Activated CD4-positive, alpha-beta memory T cell treated with anti-CD3 and anti-CD28 coated beads, Interleukin-2, amount 10 ng/mL, durations not matched to agents 7 days and 5 days (primary cell): ENCODE data around the gene PARP12. TPM values are rescaled to one million over a fixed set of nuclear protein-coding genes. Genes with fewer than 3 reads are reported as not detected.
A peak's percentile ranks its signal among the peaks of the same experiment; 100 is the strongest.

Experiments used
- CTCF ChIA-PET: fragments of 350-600 bp; sonication (Branson Sonifier 250); formaldehyde crosslinking; loops from one replicate; lab custom pipeline; 2021; ENCODE audit warnings: antibody characterized with exemption, inconsistent platforms; lab: Charles Lee
- POLR2A ChIA-PET: fragments of 350-600 bp; sonication (Branson Sonifier 250); formaldehyde crosslinking; loops from one replicate; lab custom pipeline; 2021; ENCODE audit warnings: antibody characterized with exemption; lab: Charles Lee
- DNase-seq: peaks from one replicate; pipeline ENCODE4 v3.0.0-alpha.2; 2020
- H3K27ac Mint-ChIP-seq: one replicate; pipeline ENCODE4 v1.8.0; 2021; ENCODE audit warnings: mild to moderate bottlenecking, mixed read lengths
- H3K27me3 Mint-ChIP-seq: one replicate; pipeline ENCODE4 v1.8.0; 2021; ENCODE audit warnings: mixed read lengths
- H3K36me3 Mint-ChIP-seq: one replicate; pipeline ENCODE4 v1.8.0; 2021; ENCODE audit warnings: low read depth, mixed read lengths
- H3K4me1 Mint-ChIP-seq: one replicate; pipeline ENCODE4 v1.8.0; 2021; ENCODE audit warnings: mixed read lengths
- H3K4me3 Mint-ChIP-seq: one replicate; pipeline ENCODE4 v1.8.0; 2021; ENCODE audit warnings: mild to moderate bottlenecking, mixed read lengths
- H3K9me3 Mint-ChIP-seq: one replicate; pipeline ENCODE4 v1.8.0; 2021; ENCODE audit warnings: mixed read lengths
- total RNA-seq, 2 experiments: library from RNA; stranded (reverse); gene quantifications; one replicate each; pipeline ENCODE4 v1.2.3, GENCODE V29; 2021

The PARP12 gene
- total RNA-seq, 2 experiments from 2014 or later: 146 to 151 TPM

DNA sequence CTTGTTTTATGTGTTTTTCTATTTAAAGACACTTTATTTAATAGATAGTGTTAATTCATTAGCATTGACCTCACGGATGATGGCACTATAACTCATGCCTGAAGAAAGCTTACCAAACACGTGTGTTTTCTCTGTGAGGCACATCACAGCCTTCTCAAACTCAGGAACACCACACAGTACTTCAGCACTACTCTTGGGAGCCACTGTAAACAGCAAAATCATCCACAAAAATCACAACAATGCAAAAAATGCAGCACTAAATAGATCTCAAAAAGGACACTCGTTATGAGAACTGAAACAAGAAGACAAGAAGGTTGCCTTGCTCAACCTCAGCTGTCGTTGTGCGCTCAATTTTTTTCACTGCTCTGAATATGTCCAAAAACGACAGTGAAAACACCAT is 12.0 kb upstream of the PARP12 start:
- POLR2A ChIA-PET: interaction anchor here (0.8 kb wide), 1 partner anchor 14 kb away, joined by 3 read pairs; no protein-coding TSS in a partner anchor
- Mint-ChIP-seq H3K36me3 (peaks cover under 1% of the 10 kb centered on the region), H3K27ac (no peak overlapping the region), H3K27me3 (peaks cover 10% of the 10 kb centered on the region), H3K4me3 (no peak overlapping the region), H3K4me1 (no peaks in the 10 kb centered on the region), H3K9me3 (peaks cover under 1% of the 10 kb centered on the region)
- no peak for DNase-seq
- CTCF ChIA-PET: no interaction called here

DNA sequence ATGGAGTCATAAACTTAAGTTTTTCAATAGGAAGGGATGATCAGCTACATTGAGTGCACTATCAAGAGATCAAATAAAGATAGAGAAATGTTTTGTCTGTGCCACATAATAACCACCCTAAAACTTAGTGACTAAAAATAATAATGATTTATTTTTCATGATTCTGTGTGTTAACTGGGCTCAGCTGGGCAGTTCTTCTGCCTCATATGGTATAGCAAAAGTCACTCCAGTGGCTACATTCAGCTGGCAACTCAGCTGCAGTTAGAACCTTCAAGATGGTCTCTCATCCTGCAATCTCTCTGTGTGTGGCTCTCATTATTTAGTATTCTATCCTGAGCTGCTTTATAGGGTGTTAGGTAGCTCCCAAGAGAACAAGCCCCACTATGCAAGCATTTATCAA is 7.8 kb upstream of the PARP12 start:
- peaks cover 4% of the 10 kb centered on the region for H3K4me1 Mint-ChIP-seq
- ChIA-PET POLR2A (interaction anchor here (0.7 to 1.4 kb wide), 4 partner anchors 9 to 16 kb away, joined by 3 read pairs; no protein-coding TSS in a partner anchor), CTCF (no interaction called here)
- no peak for DNase-seq
- no peak overlapping the region for H3K27ac Mint-ChIP-seq
- peaks cover 15% of the 10 kb centered on the region for H3K27me3 Mint-ChIP-seq
- peaks cover 36% of the 10 kb centered on the region for H3K9me3 Mint-ChIP-seq
- no peak overlapping the region for H3K4me3 Mint-ChIP-seq
- H3K36me3 Mint-ChIP-seq: peaks cover 28% of the 10 kb centered on the region

DNA sequence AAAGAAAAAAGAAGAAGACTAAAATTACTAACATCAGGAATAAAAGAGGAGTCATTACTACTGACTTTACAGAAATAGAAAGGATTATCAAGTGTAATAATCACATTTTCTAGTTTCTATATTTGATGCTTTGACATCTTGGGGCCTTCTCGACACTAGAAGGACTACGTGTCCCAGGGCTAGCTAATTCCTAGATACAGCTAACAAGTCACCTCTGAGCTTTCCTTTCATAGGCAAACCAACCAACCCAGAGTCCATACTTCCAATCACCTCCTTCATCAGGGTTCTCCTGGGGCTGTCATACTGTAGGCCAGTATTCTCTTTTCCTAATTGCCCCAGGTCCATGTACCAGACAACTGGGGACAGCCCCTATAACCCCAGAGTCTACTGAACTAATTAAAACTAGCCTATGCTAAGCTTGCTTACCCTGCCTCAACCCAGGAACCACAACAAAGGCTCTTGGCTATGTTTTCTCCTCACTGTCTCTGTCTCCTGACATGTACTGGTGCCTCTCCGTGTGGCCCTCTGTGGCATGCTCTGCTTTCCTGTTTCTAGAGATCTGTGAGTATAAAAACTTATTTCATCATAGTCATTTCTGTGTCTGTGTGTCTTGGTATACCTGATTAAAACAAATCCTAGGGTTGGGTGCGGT is 6.7 kb upstream of the PARP12 start:
- H3K4me1 Mint-ChIP-seq: peaks cover 4% of the 10 kb centered on the region
- peaks cover 28% of the 10 kb centered on the region for H3K36me3 Mint-ChIP-seq
- H3K4me3 Mint-ChIP-seq: no peak overlapping the region
- POLR2A ChIA-PET: no interaction called here
- no peak overlapping the region for H3K27ac Mint-ChIP-seq
- peaks cover 14% of the 10 kb centered on the region for H3K27me3 Mint-ChIP-seq
- H3K9me3 Mint-ChIP-seq: peaks cover 37% of the 10 kb centered on the region
- DNase-seq: no peak
- CTCF ChIA-PET: no interaction called here

DNA sequence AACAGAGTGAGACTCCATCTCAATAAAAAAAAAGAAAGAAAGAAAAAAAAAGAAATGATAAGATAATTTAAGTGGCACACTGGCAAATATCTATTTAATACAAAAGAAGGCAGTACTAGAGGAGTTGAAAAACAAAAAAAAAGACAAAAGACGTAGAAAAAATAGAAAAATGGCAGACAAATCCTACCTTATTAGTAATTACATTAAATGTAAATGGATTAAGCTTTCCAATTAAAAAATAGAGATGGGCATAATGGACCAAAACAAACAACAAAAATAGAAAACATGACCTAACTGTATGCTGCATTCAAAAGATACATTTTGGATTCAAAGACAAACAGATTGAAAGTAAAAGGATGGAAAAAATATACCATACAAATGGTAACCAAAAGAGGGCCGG is 5.3 kb upstream of the PARP12 start:
- CTCF ChIA-PET: no interaction called here
- Mint-ChIP-seq H3K4me3 (no peak overlapping the region), H3K9me3 (peaks cover 37% of the 10 kb centered on the region), H3K4me1 (peaks cover 14% of the 10 kb centered on the region), H3K27ac (no peak overlapping the region), H3K36me3 (peaks cover 34% of the 10 kb centered on the region), H3K27me3 (peaks cover 10% of the 10 kb centered on the region)
- DNase-seq: no peak
- POLR2A ChIA-PET: no interaction called here

DNA sequence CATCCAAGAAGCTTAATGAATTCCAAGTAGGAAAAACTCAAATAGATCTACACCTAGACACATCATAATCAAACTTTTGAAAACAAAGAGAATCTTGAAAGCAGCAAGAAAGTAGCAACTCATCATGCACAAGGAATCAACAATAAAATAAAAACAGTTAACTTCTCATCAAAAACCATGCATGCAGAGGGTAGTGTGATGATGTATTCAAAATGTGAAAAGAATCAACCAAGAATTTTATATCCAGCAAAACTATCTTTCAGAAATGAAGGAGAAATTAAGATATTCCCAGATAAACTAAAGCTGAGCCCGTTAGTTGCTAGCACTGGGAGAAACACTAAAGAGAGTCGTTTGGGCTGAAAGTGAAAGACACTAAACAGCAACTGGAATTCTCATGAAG is 4.3 kb upstream of the PARP12 start:
- H3K27me3 Mint-ChIP-seq: peaks cover 8% of the 10 kb centered on the region
- CTCF ChIA-PET: no interaction called here
- no peak overlapping the region for H3K27ac Mint-ChIP-seq
- peaks cover 34% of the 10 kb centered on the region for H3K36me3 Mint-ChIP-seq
- POLR2A ChIA-PET: interaction anchor here (0.9 kb wide), 1 partner anchor 18 kb away, joined by 3 read pairs; no protein-coding TSS in a partner anchor
- H3K4me1 Mint-ChIP-seq: peaks cover 14% of the 10 kb centered on the region
- H3K9me3 Mint-ChIP-seq: peaks cover 37% of the 10 kb centered on the region
- DNase-seq: no peak
- no peak overlapping the region for H3K4me3 Mint-ChIP-seq

DNA sequence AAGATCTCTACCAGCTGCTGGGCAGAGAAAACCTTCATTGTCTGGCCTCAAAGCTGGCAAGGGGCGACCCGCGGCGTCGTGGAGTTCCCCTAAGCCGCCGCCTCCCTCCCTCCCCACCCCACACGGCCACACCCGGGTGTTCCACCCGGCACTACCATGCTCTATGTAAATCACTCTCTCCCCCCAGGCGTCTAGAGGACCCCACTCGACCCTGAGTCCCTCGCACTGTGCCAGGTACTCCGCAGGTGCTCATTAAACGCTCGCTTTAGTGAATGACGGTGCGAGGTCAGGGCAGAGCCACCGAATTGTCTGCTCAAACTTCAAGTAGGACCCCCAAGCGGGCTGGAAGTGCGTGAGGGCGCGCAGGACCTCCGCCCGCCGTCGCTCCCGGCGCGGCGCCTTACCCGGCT is 628 bp downstream of the PARP12 start:
- CTCF ChIA-PET: interaction anchor here (1.1 kb wide), 1 partner anchor 264 kb away, joined by 3 read pairs; no protein-coding TSS in a partner anchor
- H3K36me3 Mint-ChIP-seq: peaks cover 64% of the 10 kb centered on the region
- H3K27ac Mint-ChIP-seq: peak overlapping the region; percentile 82
- POLR2A ChIA-PET: interaction anchor here (0.9 to 4.8 kb wide), 17 partner anchors 8 to 415 kb away, joined by 3 to 34 read pairs (median 5); partner anchors contain the start of genes HIPK2 and KDM7A
- peak; percentile 50 for DNase-seq
- peak overlapping the region; percentile 80 for H3K4me3 Mint-ChIP-seq
- H3K27me3 Mint-ChIP-seq: peaks cover 5% of the 10 kb centered on the region
- H3K4me1 Mint-ChIP-seq: peaks cover 53% of the 10 kb centered on the region
- peaks cover 17% of the 10 kb centered on the region for H3K9me3 Mint-ChIP-seq

DNA sequence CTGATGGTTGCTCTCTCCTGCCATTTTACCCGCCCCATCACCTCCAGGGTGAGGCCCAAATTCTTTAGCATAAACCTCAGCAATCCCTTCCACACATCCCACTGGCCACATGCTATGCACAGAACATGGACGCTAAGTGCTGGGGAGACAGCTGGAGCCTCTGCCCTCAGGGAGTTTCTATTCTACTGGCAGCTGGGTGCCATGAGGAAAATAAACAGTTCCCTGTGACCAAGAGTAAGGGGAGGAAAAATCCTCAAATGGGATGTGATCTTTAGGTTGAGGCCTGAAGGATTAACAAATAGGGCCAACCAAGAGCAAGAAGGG is 1.2 kb downstream of the PARP12 start:
- H3K27me3 Mint-ChIP-seq: peaks cover 3% of the 10 kb centered on the region
- peak overlapping the region; percentile 82 for H3K27ac Mint-ChIP-seq
- DNase-seq: no peak
- peaks cover 59% of the 10 kb centered on the region for H3K4me1 Mint-ChIP-seq
- peaks cover 11% of the 10 kb centered on the region for H3K9me3 Mint-ChIP-seq
- CTCF ChIA-PET: no interaction called here
- H3K36me3 Mint-ChIP-seq: peaks cover 64% of the 10 kb centered on the region
- H3K4me3 Mint-ChIP-seq: peak overlapping the region; percentile 80
- POLR2A ChIA-PET: interaction anchor here (0.9 to 4.8 kb wide), 6 partner anchors 9 to 416 kb away, joined by 3 to 34 read pairs (median 8); partner anchors contain the start of genes HIPK2 and KDM7A

DNA sequence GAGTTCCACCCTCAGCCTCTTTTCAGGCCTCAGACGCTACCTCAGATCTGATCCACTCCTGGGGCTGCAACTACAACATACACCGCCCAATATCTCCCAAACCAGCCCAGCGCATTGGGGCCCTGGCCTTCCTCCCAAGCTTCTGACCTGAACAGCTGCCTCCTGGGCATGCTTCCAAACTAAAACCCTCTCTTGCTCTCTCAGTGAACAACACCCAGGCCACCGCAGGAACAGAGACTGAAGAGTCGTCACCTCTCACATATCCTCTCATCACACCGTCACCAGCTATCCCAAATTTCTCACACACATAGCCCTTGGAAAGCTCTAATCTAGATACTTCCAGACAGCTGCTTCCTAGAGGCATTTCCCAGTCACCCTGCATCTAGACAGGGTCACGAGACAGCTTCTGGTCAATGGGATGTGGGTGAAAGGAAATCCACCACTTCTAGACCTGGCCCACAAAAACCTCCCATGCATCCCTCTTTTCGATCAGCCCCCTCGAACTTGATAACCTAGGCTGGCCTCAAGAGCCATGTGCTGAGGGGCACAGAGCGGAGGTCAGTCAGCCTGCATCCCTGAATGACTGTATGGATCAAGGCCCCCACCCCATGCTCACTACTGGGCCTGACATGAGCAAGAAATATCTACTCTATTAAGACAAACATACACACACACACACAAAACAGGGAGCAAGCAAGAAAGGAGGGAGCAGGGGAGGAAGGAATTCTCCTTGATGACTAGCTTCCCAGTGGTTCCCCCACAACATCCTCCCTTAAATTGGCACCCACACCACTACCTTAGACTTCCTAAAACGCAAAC is 1.8 kb downstream of the PARP12 start:
- ChIA-PET POLR2A (interaction anchor here (0.9 to 4.8 kb wide), 5 partner anchors 10 to 192 kb away, joined by 3 to 34 read pairs (median 3); no protein-coding TSS in a partner anchor), CTCF (interaction anchor here (0.7 to 1.6 kb wide), 3 partner anchors 113 to 280 kb away, joined by 3 to 5 read pairs (median 3); no protein-coding TSS in a partner anchor)
- peaks cover 64% of the 10 kb centered on the region for H3K36me3 Mint-ChIP-seq
- H3K4me1 Mint-ChIP-seq: peaks cover 60% of the 10 kb centered on the region
- DNase-seq: no peak
- H3K27ac Mint-ChIP-seq: peak overlapping the region; percentile 82
- H3K4me3 Mint-ChIP-seq: peak overlapping the region; percentile 80
- H3K27me3 Mint-ChIP-seq: peaks cover 2% of the 10 kb centered on the region
- H3K9me3 Mint-ChIP-seq: peaks cover 5% of the 10 kb centered on the region

DNA sequence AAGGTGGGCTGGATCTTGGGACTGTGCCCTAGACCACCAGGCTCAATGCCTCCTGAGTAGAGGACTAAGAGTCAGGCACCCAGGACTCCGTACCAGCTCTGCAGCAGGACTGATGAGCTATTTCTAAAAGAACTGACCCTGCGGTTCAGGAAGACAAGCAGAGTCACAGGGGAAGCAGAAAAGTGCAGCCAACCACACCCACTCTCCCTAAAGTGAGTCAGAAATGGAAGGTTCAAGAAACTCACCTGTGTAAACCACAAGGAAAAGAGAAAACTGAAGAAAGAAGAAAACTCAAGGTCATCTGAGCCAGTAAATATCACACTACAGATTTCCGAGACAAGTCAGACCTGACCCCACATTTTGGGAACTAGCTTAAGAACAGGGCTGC is 2.5 kb downstream of the PARP12 start:
- peak overlapping the region; percentile 82 for H3K27ac Mint-ChIP-seq
- CTCF ChIA-PET: interaction anchor here (0.7 to 1.6 kb wide), 3 partner anchors 113 to 281 kb away, joined by 3 to 5 read pairs (median 3); no protein-coding TSS in a partner anchor
- peaks cover 67% of the 10 kb centered on the region for H3K36me3 Mint-ChIP-seq
- peak overlapping the region; percentile 80 for H3K4me3 Mint-ChIP-seq
- peaks cover 65% of the 10 kb centered on the region for H3K4me1 Mint-ChIP-seq
- no peak for DNase-seq
- POLR2A ChIA-PET: interaction anchor here (1.0 to 4.8 kb wide), 5 partner anchors 15 to 193 kb away, joined by 3 to 34 read pairs (median 3); no protein-coding TSS in a partner anchor
- no peaks in the 10 kb centered on the region for H3K27me3 Mint-ChIP-seq
- no peaks in the 10 kb centered on the region for H3K9me3 Mint-ChIP-seq

DNA sequence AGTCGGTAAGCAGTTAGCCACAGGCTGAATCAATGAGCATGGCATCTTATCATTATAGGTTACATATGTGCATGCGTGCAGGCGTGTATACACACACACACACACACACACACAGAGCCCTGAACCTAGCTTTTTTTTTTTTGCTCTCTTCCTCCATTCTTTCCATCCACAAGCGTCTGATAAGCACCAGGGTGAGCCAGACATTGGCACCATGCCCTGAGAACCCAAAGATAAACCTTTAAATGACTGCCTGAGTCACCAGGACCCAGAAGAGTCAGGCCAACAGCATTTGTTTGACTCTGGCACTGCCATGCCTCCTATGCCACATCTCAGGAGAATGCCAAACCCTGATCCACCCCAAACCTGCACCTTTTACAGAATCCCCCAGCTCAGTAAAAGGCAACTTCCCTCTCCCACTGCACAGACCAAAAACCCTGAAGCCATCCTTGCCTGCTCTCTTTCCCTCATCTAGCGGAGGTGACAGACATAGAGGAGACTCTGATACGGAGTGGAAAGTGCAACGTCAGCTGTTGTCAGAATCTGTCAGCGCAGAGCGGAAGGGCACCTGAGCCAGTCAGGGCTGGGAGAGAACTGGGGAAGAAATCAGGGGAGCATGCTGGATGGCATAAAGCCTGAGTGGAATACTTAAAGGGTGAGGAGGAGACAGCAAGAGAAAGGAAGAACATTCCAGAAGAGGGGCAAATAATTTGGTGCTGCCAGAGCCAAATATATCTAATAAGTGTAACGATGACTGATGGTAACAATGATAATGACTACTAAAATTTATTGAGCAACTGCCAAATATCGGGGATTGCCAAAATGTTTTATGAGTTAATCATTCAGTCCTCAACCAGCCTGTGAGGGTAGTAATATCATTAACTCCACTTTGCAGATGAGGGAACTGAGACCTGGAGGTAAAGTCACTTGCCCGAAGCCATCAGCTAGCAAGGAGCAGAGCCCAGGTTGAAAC is 3.2 kb downstream of the PARP12 start:
- peaks cover 73% of the 10 kb centered on the region for H3K36me3 Mint-ChIP-seq
- H3K27me3 Mint-ChIP-seq: no peaks in the 10 kb centered on the region
- no peaks in the 10 kb centered on the region for H3K9me3 Mint-ChIP-seq
- peaks cover 69% of the 10 kb centered on the region for H3K4me1 Mint-ChIP-seq
- POLR2A ChIA-PET: interaction anchor here (0.6 to 4.8 kb wide), 7 partner anchors 11 to 266 kb away, joined by 3 to 34 read pairs (median 3); no protein-coding TSS in a partner anchor
- peak; percentile 33 for DNase-seq
- CTCF ChIA-PET: interaction anchor here (0.7 to 1.6 kb wide), 2 partner anchors 114 to 118 kb away, joined by 3 to 5 read pairs; no protein-coding TSS in a partner anchor
- peak overlapping the region; percentile 80 for H3K4me3 Mint-ChIP-seq
- peak overlapping the region; percentile 82 for H3K27ac Mint-ChIP-seq

DNA sequence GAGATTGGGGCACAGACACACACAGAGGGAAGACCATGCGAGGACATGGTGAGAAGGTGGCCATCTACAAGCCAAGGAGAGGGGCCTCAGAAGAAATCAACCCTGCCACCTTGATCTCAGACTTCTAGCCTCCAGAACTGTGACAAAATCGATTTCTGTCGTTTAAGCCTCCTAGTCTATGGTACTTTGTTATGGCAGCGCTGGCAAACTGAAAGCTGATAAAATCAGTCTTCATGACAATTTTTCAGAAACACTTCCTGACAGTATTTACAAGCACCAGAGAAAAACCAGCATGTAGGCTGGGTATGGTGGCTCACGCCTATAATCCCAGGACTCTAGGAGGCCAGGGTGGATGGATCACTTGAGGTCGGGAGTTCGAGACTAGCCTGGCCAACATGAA is 4.2 kb downstream of the PARP12 start:
- POLR2A ChIA-PET: interaction anchor here (0.6 to 1.5 kb wide), 6 partner anchors 13 to 268 kb away, joined by 3 to 5 read pairs (median 3); no protein-coding TSS in a partner anchor
- Mint-ChIP-seq H3K4me1 (peaks cover 75% of the 10 kb centered on the region), H3K9me3 (no peaks in the 10 kb centered on the region), H3K36me3 (peaks cover 79% of the 10 kb centered on the region), H3K27ac (peak overlapping the region; percentile 82), H3K27me3 (no peaks in the 10 kb centered on the region), H3K4me3 (peak overlapping the region; percentile 19)
- CTCF ChIA-PET: no interaction called here
- DNase-seq: no peak

DNA sequence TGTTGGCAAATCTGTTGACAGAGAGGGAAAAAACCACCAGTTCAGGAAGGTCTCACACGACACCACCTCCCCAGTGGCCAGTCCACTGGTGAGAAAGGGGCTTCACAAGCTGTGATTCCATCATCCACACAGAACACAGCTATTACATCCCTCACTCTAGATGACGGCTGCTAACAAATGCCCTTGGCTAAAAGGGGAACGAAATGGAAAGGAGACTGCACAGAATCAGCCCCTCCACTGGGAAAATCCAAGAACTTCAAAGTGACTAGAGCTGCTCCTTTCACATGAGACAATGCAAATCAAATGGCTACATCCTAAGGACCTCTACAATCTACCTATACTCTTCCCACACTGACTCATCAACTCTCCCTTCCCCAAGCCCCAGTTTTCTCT is 5.6 kb downstream of the PARP12 start:
- no peaks in the 10 kb centered on the region for H3K27me3 Mint-ChIP-seq
- no peak overlapping the region for H3K4me3 Mint-ChIP-seq
- peaks cover 90% of the 10 kb centered on the region for H3K36me3 Mint-ChIP-seq
- no peak overlapping the region for H3K27ac Mint-ChIP-seq
- DNase-seq: no peak
- no peaks in the 10 kb centered on the region for H3K9me3 Mint-ChIP-seq
- H3K4me1 Mint-ChIP-seq: peaks cover 73% of the 10 kb centered on the region
- ChIA-PET POLR2A (interaction anchor here (1.3 to 1.4 kb wide), 3 partner anchors 12 to 280 kb away, joined by 3 read pairs; no protein-coding TSS in a partner anchor), CTCF (no interaction called here)
